HG03196 (cell line): ENCODE data around the gene AADAT.
A peak's percentile ranks its signal among the peaks of the same experiment; 100 is the strongest.
"Not testable (repeated sequence)": the region's sequence is repeated elsewhere in the genome, so short reads cannot be mapped to it uniquely, and the experiment has no call there.

Experiments
- ATAC-seq: cut with Tn5 transposase; IDR thresholded peaks from one replicate; pipeline ENCODE4 v1.9.1; 2021; ENCODE audit not compliant: unreplicated experiment

The AADAT gene

DNA sequence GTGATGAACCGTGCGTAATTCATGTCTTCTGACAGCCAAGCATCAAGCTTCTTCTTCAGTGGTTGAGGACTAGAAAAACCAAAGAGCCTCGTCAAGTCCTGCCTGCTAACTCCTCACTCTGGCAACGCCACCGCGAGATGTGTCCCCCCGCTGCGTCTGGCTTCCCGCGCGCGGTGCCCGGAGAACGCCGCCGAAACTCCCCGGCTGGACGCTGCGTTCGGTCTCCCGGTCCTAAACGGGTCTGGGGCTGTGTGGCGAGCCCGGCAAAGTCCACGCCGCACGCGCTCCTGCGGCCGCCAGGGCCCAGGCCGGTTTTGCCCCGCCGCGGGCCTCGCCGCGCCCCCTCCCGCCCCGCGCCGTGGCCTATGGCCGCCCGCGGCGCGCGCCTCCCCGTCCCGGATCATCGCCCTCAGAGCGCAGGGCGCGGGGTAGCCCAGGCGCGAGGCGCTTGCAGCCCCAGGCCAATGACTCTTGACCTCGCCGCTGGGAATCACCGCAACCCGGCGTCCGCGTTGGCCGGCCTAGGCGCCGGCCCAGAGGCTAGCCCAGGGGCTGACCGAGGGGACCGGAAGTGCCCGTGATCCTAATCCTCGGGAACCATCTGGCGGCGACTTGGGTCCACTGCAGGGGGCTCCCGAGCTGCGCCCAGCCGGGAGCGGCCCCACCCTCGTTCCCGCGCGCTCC, at the start of gene AADAT:
Gene AADAT (minus strand): TSS at position 289 of the 684 bp plus-strand sequence. CDS start 266 bp downstream, at position 23.
- ATAC-seq, result peak; percentile 78

DNA sequence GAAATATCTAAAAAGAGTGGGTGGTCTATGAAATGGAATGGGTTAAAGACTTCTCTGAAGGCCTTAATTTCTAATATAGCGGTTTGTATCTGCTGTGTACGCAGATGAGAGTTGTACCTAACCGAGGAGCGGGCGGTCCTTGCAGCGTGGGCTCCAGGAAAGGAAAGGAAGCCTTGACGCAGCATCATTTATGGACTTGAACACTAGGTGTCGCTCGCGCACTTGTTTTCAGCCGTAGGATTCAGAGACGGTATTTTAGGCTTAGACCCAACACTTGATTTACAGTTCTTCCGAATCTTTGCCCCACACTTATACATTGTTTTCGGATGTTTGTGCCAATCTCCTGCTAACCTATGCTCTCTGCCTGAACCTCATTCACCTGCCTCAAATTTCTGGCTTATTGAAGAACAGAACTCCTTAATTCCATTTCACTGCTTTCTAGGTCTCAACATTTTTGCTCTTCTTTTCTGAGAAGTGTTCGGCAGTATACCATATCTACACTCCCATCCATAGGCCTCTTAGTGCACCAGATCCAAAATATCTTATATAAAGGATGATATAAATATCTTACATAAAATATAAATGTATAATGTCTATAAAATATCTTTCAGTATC, 48.9 kb upstream of the AADAT start:
- peak; percentile 90 for ATAC-seq

DNA sequence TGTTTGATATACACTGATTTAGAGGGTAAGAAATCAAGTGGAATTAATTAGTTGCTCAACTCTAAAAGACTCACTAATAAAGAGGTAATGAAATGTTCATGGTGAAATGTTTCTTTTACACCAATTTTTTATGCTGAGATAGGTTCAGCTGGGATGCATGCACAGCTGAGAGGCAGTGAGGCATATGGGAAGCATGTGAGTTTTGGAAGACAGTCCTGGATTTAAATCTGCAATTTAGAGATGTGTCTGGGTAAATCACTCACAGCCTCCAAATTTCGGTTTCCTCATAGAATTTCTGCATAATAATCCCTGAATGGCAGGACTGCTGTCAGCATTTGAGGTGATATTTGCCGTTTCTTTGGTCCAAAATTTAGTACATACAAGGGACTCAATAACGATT, 48.2 kb upstream of the AADAT start:
- ATAC-seq, result no peak

DNA sequence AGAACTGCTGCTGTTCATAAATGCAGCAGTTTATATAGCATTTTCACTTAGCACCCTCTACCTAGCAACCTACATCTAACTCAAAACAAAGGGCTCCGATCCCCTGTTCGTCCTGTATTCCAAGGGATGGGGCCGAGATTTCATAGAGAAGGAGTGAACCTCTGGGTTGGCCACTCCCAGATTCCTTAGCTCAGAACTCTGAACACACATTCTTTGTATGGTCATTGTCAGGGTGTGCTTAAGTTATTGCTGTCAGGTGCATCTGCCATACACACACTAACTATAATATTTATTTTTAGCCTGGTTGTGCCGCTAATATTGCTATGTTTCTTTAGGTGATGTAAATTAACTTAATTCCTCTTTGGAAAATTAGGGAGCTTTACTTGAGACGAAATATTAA, 47.7 kb upstream of the AADAT start:
- ATAC-seq, result no peak

DNA sequence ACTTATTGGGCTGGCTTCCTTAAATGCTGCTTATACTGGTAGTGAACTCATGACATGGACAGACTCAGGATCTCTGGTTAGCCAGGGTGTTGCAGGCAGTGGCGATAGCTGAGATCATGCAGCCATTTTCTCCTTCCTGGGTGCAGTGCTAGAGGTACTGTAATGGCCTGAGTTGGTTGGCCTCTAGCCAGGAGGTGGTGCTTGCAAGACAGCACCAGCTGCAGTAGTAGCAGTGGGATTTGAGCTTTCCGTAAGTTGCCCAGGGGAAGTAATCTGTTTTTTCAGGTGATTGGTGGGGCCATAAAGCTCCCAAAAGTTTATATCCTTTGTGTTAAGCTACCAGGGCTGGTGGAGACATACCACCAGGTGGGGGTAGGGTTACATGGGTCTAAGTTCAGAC, 45.1 kb upstream of the AADAT start:
- ATAC-seq, result no peak

DNA sequence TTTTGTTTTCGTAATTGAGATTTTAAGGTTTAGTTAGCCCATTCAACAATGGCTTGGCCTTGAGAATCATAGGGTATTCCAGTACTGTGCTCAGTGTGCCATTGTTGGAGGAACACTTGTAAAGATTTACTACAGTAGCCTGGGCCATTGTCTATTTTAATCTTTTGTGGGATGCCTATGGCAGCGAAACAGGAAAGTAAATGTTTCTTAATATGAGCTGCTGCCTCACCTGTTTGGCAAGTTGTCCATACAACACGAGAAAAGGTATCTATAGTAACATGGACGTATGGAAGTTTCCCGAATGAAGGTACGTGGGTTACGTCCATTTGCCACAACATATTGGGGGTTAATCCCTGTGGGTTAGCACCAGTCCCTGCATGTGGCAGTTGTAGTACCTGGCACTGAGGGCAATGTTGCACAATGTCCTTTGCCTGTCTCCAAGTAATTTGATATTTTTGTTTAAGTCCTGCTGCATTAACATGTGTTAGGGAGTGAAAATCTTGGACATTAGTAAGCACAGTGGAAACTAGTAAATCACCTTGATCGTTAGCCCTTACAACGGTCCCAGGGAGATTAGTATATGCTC, 38.6 kb upstream of the AADAT start:
- no peak for ATAC-seq

DNA sequence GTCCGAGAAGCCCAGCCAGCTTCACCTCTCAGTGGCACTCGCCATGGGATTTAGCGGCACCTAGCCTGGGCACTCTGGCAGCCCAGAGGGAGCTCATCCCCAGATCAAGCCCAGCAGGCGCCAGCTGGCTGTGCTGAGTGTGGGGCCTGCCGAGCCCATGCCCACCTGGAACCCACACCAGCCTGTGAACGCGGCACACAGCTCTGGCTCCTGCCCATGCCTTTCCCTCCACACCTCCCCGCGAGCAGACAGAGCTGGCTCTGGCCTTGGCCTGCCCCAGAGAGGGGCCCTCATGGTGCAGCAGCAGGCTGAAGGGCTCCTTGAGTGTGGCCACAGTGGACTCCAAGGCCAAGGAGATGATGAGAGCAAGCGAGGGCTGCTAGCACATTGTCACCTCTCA, 38.0 kb upstream of the AADAT start:
- ATAC-seq, result no peak

DNA sequence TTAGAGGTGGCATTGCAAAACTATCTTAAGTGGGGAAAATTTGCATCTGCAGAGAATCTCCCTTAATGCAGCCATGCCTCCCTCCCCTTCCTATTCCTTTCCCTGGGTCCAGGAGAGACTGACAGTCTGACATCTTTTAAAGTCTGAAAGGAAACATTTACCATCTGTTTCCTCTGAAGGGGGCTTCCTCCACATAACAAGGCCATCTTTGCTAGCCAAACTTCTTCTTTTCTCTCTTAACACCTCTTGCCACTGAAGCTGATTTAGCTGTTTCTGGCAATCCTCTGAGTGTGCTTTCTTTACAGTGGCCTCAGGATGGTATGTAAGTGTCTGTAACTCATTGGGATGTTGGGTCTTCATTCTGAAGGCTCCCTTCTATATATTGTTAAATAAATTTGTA, 34.6 kb upstream of the AADAT start:
- no peak for ATAC-seq

DNA sequence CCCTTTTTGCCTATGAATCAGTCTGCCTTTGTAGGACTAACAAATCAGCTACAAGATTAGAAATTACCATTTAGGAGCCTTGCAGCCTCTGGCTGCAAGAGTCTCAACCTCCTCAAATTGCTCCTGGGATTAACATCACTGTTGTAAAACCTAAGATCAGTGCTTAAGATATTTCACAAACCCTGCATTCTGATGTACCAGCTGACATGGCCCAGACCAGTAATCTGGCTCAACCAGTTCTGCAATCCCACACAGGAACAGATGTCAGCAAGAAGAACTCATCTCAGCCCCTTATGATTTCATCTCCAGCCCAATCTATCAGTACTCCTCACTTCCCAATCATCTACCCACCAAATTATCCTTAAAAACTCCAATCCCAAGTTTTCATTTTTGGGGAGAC, 32.5 kb upstream of the AADAT start:
- ATAC-seq, result no peak

DNA sequence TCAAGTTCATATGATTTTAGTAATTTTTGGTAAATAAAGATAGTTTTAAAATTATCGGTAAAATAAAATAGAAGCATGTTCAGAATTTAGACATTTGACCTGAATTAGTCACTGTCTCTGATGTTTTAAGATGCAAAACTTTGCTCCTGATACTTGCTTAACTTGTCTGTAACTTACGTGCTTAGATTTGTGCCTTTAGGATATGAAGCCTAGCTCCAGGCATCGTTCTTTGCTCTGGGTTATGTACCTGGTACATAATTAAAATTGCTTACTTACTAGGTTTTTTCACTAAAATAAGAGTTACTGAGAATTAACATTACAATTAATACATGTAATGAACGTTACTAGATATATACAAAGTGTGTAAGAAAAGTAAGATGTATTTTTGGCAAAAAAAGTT, 24.9 kb upstream of the AADAT start:
- ATAC-seq, result no peak

DNA sequence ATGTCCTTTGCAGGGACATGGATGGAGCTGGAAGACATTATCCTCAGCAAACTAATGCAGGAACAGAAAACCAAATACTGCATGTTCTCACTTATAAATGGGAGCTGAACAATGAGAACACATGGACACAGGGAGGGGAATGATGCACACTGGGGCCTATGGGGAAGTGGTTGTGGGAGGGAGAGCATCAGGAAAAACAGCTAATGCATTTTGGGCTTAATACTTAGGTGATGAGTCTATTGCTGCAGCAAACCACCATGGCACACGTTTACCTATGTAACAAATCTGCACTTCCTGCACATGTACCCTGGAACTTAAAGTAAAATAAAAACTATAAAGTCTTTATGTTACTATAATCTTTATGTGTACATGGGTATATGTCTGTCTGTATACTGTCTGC, 24.4 kb upstream of the AADAT start:
- not testable (repeated sequence) for ATAC-seq

DNA sequence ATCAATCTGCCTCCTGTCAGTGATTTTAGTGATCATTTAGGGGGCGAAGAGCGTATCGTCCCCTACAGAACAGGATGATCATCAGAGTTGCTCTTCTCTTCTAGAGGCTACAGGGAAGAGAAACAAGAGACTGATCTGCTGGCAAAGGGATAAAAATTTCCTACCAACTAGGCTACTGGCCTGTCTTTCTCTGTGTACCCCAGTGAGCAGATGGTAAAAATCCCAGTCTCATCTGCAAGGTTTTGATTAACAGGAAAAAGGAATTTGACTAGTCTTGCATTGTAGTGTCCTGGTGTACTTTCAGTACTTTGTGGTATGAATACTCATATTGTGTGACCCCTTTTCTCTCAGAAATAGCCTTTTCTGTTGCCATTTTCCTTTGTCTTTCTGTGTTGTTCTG, 21.8 kb upstream of the AADAT start:
- no peak for ATAC-seq

DNA sequence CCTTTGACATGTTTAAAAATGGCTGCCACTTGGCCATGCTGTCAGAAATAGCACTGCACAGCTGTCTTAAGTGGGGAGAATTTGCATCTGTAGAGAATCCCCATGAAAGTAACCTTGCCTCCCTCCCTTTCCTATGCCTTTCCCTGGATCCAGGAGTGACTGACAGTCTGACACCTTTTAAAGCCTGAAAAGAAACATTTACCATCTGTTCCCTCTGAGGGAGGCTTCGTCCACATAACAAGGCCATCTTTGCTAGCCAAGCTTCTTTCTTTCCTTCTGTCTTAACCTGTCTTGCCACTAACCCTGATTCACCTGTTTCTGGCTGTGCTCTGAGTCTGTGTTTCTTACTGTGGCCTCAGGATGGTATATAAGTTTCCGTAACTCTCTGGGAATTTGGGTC, 21.3 kb upstream of the AADAT start:
- ATAC-seq, result no peak

DNA sequence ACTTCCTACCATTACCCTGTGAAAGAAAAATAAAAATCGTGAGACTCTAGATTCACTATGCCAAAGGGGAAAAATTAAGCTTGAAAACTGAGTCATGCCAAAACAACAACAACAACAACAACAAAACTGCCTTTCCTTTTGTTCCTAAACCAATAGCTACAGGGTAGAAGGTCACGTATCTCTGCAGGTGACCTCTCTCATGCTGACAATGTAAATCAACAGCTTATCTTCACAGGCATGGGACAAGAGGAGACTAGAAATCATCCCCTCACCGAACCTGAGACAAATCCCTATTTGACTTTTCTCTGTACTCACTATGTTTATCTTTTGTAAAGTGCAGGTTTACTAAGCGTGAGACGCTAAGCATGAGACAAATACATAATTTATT, 20.5 kb upstream of the AADAT start:
- ATAC-seq, result no peak

DNA sequence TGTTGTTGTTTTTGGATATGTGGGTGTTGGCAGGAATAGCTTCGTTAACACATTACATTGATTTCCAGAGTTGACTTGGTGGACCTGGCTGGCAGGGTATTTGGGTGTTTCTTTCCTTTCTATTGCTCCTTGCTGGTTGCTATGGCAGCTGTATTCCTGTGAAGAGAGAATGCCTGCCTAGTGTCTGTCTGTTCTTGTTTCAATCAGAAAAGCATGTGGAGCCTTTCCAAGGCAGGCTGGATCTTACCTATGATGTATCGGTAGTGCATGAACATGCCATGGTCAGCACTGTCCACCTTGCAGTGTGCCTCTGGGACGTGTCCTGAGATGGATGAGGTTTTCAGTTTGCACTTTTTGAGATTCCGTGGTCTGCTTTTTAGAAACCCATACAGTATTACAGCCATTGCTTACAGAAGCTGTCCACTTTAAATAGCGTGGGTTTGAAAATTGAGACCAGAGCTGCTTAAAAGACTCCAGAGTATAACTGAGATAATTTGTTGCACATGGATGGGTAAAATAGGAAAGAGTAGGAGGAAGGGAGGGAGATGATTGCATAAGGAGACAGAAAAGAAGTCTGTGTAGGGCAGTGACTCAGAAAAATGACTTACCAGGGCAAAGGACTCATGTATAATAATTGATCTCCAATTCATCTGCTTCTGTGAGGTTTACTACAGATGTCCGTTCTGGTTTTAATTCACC, 20.0 kb upstream of the AADAT start:
- no peak for ATAC-seq

DNA sequence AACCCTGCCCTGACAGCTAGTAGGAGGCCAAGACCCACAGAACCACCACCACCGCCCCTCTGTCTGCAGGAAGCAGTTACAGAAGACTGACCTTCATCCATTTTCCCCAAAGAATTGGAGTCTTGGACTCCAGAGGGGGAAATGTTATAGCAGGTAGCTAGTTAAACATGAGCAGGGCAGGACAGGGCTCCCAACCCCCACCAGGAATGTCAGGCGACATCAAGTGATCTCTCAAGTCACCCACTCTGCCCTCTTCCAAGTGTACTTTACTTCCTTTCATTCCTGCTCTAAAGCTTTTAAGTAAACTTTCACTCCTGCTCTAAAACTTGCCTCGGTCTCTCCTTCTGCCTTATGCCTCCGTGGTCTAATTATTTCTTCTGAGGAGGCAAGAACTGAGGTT, 17.1 kb upstream of the AADAT start:
- no peak for ATAC-seq

DNA sequence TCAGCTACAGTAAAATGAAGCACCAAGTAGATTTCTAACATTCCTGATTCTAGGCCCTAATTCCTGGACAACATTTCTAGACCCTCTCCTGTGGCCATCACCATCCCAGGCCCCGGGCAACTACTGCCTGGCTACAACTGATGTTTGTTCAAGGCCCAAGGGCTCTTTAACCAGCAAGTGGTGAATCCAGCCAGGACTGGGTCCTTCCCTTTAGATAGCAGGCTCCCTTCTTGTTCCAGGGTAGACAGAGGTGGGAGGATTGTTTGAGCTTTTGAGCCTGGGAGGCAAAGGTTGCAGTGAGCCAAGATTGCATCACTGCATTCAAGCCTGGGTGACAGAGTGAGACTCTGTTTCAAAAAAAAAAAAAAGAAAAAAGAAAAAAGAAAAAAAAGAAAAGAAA, 12.7 kb upstream of the AADAT start:
- ATAC-seq, result no peak

DNA sequence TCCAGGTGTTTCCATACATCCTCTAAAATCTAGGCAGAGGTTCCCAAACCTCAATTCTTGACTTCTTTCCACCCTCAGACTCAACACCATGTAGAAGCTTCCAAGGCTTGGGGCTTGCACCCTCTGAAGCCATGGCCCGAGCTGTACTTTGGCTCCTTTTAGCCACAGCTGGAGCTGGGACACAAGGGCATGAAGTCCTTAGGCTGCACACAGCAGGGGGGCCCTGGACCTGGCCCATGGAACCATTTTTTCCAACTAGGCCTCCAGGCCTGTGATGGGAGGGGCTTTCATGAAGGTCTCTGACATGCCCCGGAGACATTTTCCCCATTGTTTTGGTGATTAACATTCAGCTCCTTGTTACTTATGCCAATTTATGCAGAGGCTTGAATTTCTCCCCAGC, 8.4 kb upstream of the AADAT start:
- not testable (repeated sequence) for ATAC-seq

DNA sequence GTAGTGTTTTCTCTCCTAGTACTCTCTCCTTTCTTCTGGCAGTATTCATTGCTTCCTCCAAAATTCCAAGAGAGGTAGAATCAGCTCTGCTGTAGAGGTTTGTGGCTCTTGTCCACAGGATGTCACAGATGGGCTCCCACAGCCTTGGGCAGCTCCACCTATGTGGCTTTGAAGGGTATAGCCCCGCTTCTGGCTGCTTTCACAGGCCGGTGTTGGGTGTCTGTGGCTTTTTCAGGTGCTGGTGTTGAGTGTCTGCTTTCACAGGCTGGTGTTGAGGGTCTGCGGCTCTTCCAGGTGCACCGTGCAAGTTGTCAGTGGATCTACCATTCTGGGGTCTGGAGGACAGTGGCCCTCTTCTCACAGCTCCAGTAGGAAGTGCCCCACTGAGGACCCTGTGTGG, 7.9 kb upstream of the AADAT start:
- no peak for ATAC-seq

DNA sequence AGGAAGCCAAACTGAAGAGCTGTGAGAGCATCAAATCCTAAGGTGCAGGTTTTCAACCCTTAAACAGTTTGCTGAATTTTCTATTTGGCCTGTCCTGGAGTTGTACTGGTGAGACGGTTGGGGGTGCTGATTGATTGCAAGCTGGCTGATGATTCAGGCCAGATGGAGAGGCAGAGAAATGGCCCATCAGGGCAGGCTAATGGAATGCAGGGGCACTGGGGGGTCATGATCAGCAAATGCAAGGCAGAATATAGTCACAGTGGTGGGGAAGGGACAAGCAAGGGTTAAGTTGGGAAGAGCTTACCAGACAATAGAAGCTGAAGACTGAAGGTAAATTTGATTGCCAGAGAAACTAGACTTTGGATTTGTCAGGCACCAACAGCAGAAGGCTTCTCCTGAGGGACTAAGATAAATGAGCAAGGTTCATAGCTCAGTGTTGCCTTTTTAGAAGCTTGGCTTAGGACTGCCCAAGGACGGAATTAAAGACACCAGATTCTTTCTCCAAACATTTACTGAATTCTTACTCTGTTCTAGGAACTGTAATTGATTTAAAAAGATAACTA, 4.3 kb upstream of the AADAT start:
- ATAC-seq, result no peak

DNA sequence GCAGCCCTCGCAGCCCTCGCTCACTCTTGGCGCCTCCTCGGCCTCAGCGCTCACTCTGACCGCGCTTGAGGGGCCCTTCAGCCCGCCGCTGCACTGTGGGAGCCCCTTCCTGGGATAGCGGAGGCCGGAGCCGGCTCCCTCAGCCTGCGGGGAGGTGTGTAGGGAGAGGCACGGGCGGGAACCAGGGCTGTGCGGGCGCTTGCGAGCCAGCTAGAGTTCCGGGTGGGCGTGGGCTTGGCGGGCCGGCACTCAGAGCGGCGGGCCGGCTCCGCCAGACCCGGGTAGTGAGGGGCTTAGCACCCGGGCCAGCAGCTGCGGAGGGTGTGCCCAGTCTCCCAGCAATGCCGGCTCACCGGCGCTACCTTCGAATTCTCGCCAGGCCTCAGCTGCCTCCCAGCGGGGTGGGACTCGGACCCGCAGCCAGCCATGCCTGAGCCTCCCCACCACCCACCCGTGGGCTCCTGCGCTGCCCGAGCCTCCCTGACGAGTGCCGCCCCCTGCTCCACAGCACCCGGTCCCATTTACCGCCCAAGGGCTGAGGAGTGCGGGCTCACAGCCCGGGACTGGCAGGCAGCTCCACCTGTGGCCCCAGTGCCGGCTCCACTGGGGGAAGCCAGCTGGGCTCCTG, 1.4 kb upstream of the AADAT start:
- no peak for ATAC-seq
